Suppressor macrophage treated with lipopolysaccharide for 1 hour (primary cell): Measurements from ENCODE around the gene IL2RA.
A peak's percentile ranks its signal among the peaks of the same experiment; 100 is the strongest.
"Not testable (repeated sequence)": the region's sequence is repeated elsewhere in the genome, so short reads cannot be mapped to it uniquely, and the experiment has no call there.

Experiments used
- DNase-seq, 3 donors: peaks; one replicate each; pipeline ENCODE4 v3.0.0-alpha.2; 2020 to 2022

IL2RA gene

GRCh38 chr10:6056411-6057135, 5.6 kb downstream of the IL2RA start:
- peak in 1 of 3 donors; percentile 36 for DNase-seq

GRCh38 chr10:6055929-6056328, 6.2 kb downstream of the IL2RA start:
- peak in 1 of 3 donors; percentile 51 for DNase-seq

GRCh38 chr10:6054884-6055283, 7.3 kb downstream of the IL2RA start:
- no peak for DNase-seq

- peak; percentile 67 to 83 (median 80) for DNase-seq
Observed at GRCh38 chr10:6053816-6054631, 8.1 kb downstream of the IL2RA start.

- no peak for DNase-seq
Observed at GRCh38 chr10:6053303-6053702, 8.9 kb downstream of the IL2RA start.

GRCh38 chr10:6052247-6053221, 9.6 kb downstream of the IL2RA start:
- peak; percentile 75 to 82 (median 78) for DNase-seq

GRCh38 chr10:6050801-6051445, 11.2 kb downstream of the IL2RA start:
- DNase-seq: peak; percentile 98 to 100 (median 99)

- DNase-seq: no peak
Observed at GRCh38 chr10:6049031-6049400, 13.2 kb downstream of the IL2RA start.

- DNase-seq: no peak
Observed at GRCh38 chr10:6048281-6049030, 13.7 kb downstream of the IL2RA start.

GRCh38 chr10:6047847-6048246, 14.3 kb downstream of the IL2RA start:
- no peak for DNase-seq

- DNase-seq: no peak
Observed at GRCh38 chr10:6046773-6047611, 15.2 kb downstream of the IL2RA start.

GRCh38 chr10:6045878-6046772, 16.0 kb downstream of the IL2RA start:
- DNase-seq: no peak

- DNase-seq: peak; percentile 64 to 87 (median 65)
Observed at GRCh38 chr10:6045314-6045848, 16.8 kb downstream of the IL2RA start.

- DNase-seq: peak; percentile 61 to 84 (median 70)
Observed at GRCh38 chr10:6044751-6045313, 17.3 kb downstream of the IL2RA start.

- no peak for DNase-seq
Observed at GRCh38 chr10:6044060-6044459, 18.1 kb downstream of the IL2RA start.

- not testable (repeated sequence) for DNase-seq
Observed at GRCh38 chr10:6043377-6043776, 18.8 kb downstream of the IL2RA start.

GRCh38 chr10:6040205-6040604, 22.0 kb downstream of the IL2RA start:
- DNase-seq: no peak

- DNase-seq: no peak
Observed at GRCh38 chr10:6039711-6040110, 22.5 kb downstream of the IL2RA start.

GRCh38 chr10:6038071-6038631, 24.0 kb downstream of the IL2RA start:
- no peak for DNase-seq
